ENCODE measurements around the gene BNC2.

DNA sequence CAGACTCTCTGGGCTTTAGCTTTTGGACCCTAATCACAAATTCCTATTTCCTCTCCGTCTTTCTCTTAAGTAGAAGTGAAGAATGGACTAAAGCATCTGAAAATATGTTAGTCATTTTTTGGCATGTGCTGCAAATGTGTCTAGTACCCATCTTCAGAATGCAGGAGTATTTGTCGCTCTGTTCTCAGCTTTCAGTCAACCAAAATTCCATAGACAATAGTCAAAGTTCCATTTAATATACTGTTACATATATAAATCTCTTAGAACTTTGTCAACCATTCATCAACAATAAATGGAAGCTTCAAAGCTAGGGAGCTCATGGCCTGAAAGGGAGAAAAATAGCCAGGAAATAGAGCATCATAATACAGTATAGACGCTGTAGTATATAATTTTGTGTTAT is 509.4 kb downstream of the BNC2 start:
- TF ChIP-seq CREB1 (IDR thresholded peaks at IDR 0.05; ENCODE audit: low read depth): no peak
- no peak for TF ChIP-seq REST (IDR thresholded peaks at IDR 0.05; ENCODE audit: low read depth)
- no peak for TF ChIP-seq RAD21 (IDR thresholded peaks at IDR 0.05; ENCODE audit: low read depth)
- TF ChIP-seq TAF1 (IDR thresholded peaks at IDR 0.05; ENCODE audit: low read depth): no peak
- TF ChIP-seq MAX (IDR thresholded peaks at IDR 0.05): no peak

All from Ishikawa (cell line).